Loucy (cell line): ENCODE results near the gene PCAT6.

Experiments
- H2AFZ ChIP-seq: fragments of 200-600 bp; sonication (generic); 2 replicates; pipeline ENCODE4 v1.6.0; 2016; ENCODE audit warnings: antibody characterized with exemption, mild to moderate bottlenecking, low read length, moderate library complexity
- H3F3A ChIP-seq: fragments of 200-600 bp; 2 replicates; pipeline ENCODE4 v1.6.0; 2016; ENCODE audit warnings: antibody characterized with exemption, low read depth, mild to moderate bottlenecking
- H3K27me3 ChIP-seq: fragments of 200-600 bp; sonication (generic); 2 replicates; pipeline ENCODE4 v1.6.1; 2014; ENCODE audit warnings: low read length, mild to moderate bottlenecking; ENCODE audit not compliant: insufficient read depth, poor library complexity, severe bottlenecking
- H3K36me3 ChIP-seq: fragments of 200-600 bp; sonication (generic); 2 replicates; pipeline ENCODE4 v1.6.1; 2016; ENCODE audit warnings: low read length; ENCODE audit not compliant: insufficient read depth
- H3K4me1 ChIP-seq: fragments of 200-600 bp; sonication (generic); 2 replicates; pipeline ENCODE4 v1.5.1; 2014; ENCODE audit warnings: low read length, mild to moderate bottlenecking; ENCODE audit not compliant: insufficient read depth, poor library complexity, severe bottlenecking
- H3K4me2 ChIP-seq: fragments of 200-600 bp; sonication (generic); 2 replicates; pipeline ENCODE4 v1.6.0; 2014; ENCODE audit warnings: antibody characterized with exemption, low read length, low read depth, mild to moderate bottlenecking; ENCODE audit not compliant: poor library complexity, severe bottlenecking
- H3K4me3 ChIP-seq: fragments of 200-600 bp; sonication (generic); 2 replicates; pipeline ENCODE4 v1.5.1; 2014; ENCODE audit warnings: low read length, mild to moderate bottlenecking, mixed read lengths; ENCODE audit not compliant: poor library complexity, severe bottlenecking
- H3K79me2 ChIP-seq: fragments of 200-600 bp; sonication (generic); 2 replicates; pipeline ENCODE4 v1.6.1; 2014; ENCODE audit warnings: low read length; ENCODE audit not compliant: insufficient read depth
- H3K9ac ChIP-seq: fragments of 200-600 bp; sonication (generic); 2 replicates; pipeline ENCODE4 v1.6.0; 2014; ENCODE audit warnings: mild to moderate bottlenecking, low read depth, low read length, moderate library complexity; ENCODE audit not compliant: poor library complexity, severe bottlenecking
- H3K9me2 ChIP-seq: fragments of 200-600 bp; sonication (generic); replicated peaks from 2 replicates; pipeline ENCODE4 v1.6.1; 2016; ENCODE audit warnings: low read depth, low read length, mixed read lengths
- H3K9me3 ChIP-seq: fragments of 200-600 bp; sonication (generic); 2 replicates; pipeline ENCODE4 v1.6.1; 2014; ENCODE audit warnings: mild to moderate bottlenecking, antibody characterized with exemption, low read length, low read depth; ENCODE audit not compliant: insufficient read depth
- H4K20me1 ChIP-seq: fragments of 200-600 bp; sonication (generic); 2 replicates; pipeline ENCODE4 v1.6.0; 2014; ENCODE audit warnings: antibody characterized with exemption, low read length, mild to moderate bottlenecking; ENCODE audit not compliant: insufficient read depth, poor library complexity, severe bottlenecking
- EZH2phosphoT487 ChIP-seq: fragments of 200-600 bp; IDR thresholded peaks from 2 replicates; pipeline ENCODE4 v1.6.1; 2018; ENCODE audit warnings: antibody characterized with exemption, mild to moderate bottlenecking, moderate library complexity, borderline replicate concordance
- TF ChIP-seq, protein P1 (sequence below): fragments of 200-600 bp; sonication (generic); conservative IDR thresholded peaks from 2 replicates; pipeline ENCODE4 v1.5.1; 2014; ENCODE audit warnings: mild to moderate bottlenecking, antibody characterized with exemption, low read length

Gene PCAT6

DNA sequence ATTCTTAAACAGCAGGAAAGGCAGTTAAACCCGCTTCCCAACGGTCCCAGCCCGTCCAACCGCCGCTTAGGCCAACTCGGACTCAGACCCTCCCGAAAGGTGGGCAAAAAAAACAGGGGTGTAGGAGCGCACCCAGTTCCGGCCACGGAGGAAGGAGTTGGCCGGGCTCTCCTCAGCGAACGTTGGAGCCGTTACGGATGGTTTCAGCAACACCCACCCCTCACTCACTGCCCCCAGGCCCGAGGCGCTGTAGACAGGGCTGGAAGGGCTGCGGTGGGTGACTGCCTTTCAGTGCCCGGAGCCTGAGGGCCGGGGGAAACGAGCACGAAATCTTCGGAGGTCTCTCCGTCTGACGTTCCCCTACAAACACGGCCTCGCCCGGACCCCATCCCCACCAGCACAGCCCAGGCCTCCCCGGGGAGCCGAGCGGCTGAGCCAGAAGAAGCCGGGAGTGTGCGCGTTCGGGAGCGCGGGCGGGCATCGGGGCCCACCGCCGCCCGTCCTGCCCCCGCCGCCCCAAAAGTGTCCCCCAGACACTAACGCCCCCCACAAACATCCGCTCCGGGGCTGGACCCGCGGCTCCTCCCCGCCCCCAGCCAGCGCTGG lies 3.8 kb upstream of the PCAT6 start:
- Histone ChIP-seq H2AFZ (0 out of 2 replicates have a peak overlapping the region, but pooled peaks have one; percentile 11), H3K9ac (peak overlapping the region; percentile 97), H3K27me3 (no peaks in the 10 kb centered on the region), H3K4me2 (peak overlapping the region; percentile 83), H3F3A (0 out of 2 replicates have a peak, but pooled peaks cover 7% of the 10 kb centered on the region), H3K4me1 (peaks cover 55% of the 10 kb centered on the region), H3K9me3 (no peaks in the 10 kb centered on the region), H3K36me3 (no peaks in the 10 kb centered on the region), H4K20me1 (peaks cover 37% of the 10 kb centered on the region), H3K79me2 (peaks cover 83% of the 10 kb centered on the region), H3K4me3 (peak overlapping the region; percentile 92), H3K9me2 (no peaks in the 10 kb centered on the region)
- TF ChIP-seq, protein P1, sequence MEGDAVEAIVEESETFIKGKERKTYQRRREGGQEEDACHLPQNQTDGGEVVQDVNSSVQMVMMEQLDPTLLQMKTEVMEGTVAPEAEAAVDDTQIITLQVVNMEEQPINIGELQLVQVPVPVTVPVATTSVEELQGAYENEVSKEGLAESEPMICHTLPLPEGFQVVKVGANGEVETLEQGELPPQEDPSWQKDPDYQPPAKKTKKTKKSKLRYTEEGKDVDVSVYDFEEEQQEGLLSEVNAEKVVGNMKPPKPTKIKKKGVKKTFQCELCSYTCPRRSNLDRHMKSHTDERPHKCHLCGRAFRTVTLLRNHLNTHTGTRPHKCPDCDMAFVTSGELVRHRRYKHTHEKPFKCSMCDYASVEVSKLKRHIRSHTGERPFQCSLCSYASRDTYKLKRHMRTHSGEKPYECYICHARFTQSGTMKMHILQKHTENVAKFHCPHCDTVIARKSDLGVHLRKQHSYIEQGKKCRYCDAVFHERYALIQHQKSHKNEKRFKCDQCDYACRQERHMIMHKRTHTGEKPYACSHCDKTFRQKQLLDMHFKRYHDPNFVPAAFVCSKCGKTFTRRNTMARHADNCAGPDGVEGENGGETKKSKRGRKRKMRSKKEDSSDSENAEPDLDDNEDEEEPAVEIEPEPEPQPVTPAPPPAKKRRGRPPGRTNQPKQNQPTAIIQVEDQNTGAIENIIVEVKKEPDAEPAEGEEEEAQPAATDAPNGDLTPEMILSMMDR = no peak

GRCh38 chr1:202807451-202807925 lies 3.3 kb upstream of the PCAT6 start:
- 0 out of 2 replicates have a peak, but pooled peaks cover 7% of the 10 kb centered on the region for H3F3A ChIP-seq
- H3K9me2 ChIP-seq = no peaks in the 10 kb centered on the region
- TF ChIP-seq, protein P1 = no peak
- no peak for TF ChIP-seq EZH2phosphoT487
- no peaks in the 10 kb centered on the region for H3K9me3 ChIP-seq
- H3K27me3 ChIP-seq = no peaks in the 10 kb centered on the region
- H4K20me1 ChIP-seq = peaks cover 31% of the 10 kb centered on the region
- peaks cover 56% of the 10 kb centered on the region for H3K4me1 ChIP-seq
- no peaks in the 10 kb centered on the region for H3K36me3 ChIP-seq
- peak overlapping the region; percentile 97 for H3K9ac ChIP-seq
- H2AFZ ChIP-seq = 0 out of 2 replicates have a peak overlapping the region, but pooled peaks have one; percentile 11
- peak overlapping the region; percentile 92 for H3K4me3 ChIP-seq
- H3K79me2 ChIP-seq = peaks cover 83% of the 10 kb centered on the region
- H3K4me2 ChIP-seq = peak overlapping the region; percentile 83

DNA sequence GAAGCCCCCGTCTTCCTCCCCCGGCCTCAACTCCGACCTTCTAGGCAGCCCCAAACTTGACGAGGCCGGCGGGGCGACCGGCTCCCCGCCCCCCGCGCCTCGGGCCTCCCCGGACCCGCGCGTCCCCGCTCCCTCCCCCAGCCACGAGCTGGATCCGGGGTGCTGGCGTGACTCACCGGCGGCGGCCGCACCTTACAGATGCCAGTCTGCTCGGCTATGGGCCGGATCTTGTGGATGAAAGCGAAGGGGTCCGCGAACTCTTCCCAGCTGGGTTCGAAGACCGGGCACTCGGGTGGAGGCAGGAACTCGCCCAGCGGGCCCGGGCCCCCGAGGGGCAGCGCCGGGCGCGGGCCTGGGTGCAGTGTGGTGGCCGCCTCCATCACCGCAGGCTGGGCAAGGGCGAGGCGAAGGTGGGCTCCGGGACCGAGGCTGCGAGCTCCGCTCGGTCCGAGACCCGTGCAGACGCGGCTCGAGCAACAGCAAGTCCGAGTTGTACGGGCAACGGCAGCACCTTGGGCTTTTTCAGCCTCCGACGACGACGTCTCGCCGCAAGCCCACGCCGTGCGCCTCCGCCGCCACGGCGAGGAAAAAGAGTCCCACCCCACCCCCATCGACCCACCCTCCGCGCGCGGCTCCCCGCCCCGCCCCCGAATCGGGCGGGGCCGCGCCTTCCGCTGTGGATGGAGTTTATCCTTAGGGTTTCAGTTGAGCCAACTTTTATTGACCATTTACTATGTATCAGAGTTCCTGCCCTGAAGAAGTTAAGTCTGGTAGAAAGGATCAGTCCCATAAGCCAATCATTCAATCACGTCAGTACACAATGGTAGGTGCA lies 2.6 kb upstream of the PCAT6 start, which contains the start of gene KDM5B:
TSS of gene KDM5B (minus strand) at position 496 of the 832 bp plus-strand sequence. CDS start at position 380, 116 bp downstream.
- Histone ChIP-seq H3K27me3 (no peaks in the 10 kb centered on the region), H3K9ac (peak within 1 kb of the TSS; percentile 97), H3K79me2 (peaks cover 77% of the 10 kb centered on the region), H4K20me1 (peaks cover 25% of the 10 kb centered on the region), H3K9me2 (no peaks in the 10 kb centered on the region), H3K4me3 (peak within 1 kb of the TSS; percentile 92), H3K4me1 (peaks cover 55% of the 10 kb centered on the region), H3K36me3 (no peaks in the 10 kb centered on the region), H3F3A (0 out of 2 replicates have a peak, but pooled peaks cover 7% of the 10 kb centered on the region), H2AFZ (peak within 1 kb of the TSS; percentile 59; the same call in 1 of the 2 replicates), H3K4me2 (peak within 1 kb of the TSS; percentile 83), H3K9me3 (no peaks in the 10 kb centered on the region)
- no peak for TF ChIP-seq EZH2phosphoT487
- TF ChIP-seq, protein P1 = no peak
